WTC11 (cell line): Measurements from ENCODE around the gene SLC12A6. TPM values are rescaled to one million over a fixed set of nuclear protein-coding genes. Genes with fewer than 3 reads are reported as not detected.

Experiments used
- ATAC-seq: fragments of 200-7000 bp; cut with Tn5 transposase; 2 replicates; pipeline ENCODE4 v1.10.0; 2021; ENCODE audit warnings: mild to moderate bottlenecking, moderate library complexity
- CTCF ChIA-PET: fragments of 300-600 bp; sonication (Branson Sonifier 250); formaldehyde crosslinking; loops from one replicate; lab custom pipeline; 2021; ENCODE audit warnings: antibody characterized with exemption; lab: Charles Lee
- POLR2A ChIA-PET: fragments of 350-600 bp; sonication (Branson Sonifier 250); formaldehyde crosslinking; loops from one replicate; lab custom pipeline; 2021; ENCODE audit warnings: antibody characterized with exemption; lab: Charles Lee
- DNase-seq: peaks from one replicate; pipeline ENCODE4 v3.0.0; 2021; ENCODE audit warnings: low spot score
- H3K27ac Mint-ChIP-seq: 2 replicates; pipeline ENCODE4 v1.8.0; 2021; ENCODE audit warnings: mixed read lengths
- H3K27me3 Mint-ChIP-seq: 2 replicates; pipeline ENCODE4 v1.8.0; 2021; ENCODE audit warnings: low read depth, mild to moderate bottlenecking, moderate library complexity, mixed read lengths
- H3K36me3 Mint-ChIP-seq: 2 replicates; pipeline ENCODE4 v1.8.0; 2021; ENCODE audit warnings: mixed read lengths
- H3K4me1 Mint-ChIP-seq: 2 replicates; pipeline ENCODE4 v1.8.0; 2022; ENCODE audit warnings: mixed read lengths
- H3K4me3 Mint-ChIP-seq: 2 replicates; pipeline ENCODE4 v1.8.0; 2021; ENCODE audit warnings: mild to moderate bottlenecking, moderate library complexity, mixed read lengths
- H3K9me3 Mint-ChIP-seq: 2 replicates; pipeline ENCODE4 v1.8.0; 2021; ENCODE audit warnings: mixed read lengths
- AFF4 ChIP-seq: sonication (generic); formaldehyde crosslinking; IDR thresholded peaks from 2 replicates; pipeline ENCODE4 v1.8.1; 2023; ENCODE audit warnings: mild to moderate bottlenecking, missing genetic modification reagents, borderline replicate concordance
- ATF3 ChIP-seq: sonication (generic); formaldehyde crosslinking; conservative IDR thresholded peaks from 2 replicates; pipeline ENCODE4 v1.8.1; 2022; ENCODE audit warnings: mild to moderate bottlenecking, missing genetic modification reagents
- ATF6 ChIP-seq: sonication (generic); formaldehyde crosslinking; IDR thresholded peaks from 2 replicates; pipeline ENCODE4 v1.8.1; 2023; ENCODE audit warnings: mild to moderate bottlenecking, missing genetic modification reagents
- CDX4 ChIP-seq: fragments of 250-450 bp; sonication (Bioruptor Pico); IDR thresholded peaks from 2 replicates; pipeline ENCODE4 v1.9.0; 2021; ENCODE audit warnings: moderate library complexity, mild to moderate bottlenecking, inconsistent platforms, borderline replicate concordance
- E2F4 ChIP-seq: sonication (generic); formaldehyde crosslinking; IDR thresholded peaks from 2 replicates; pipeline ENCODE4 v1.8.1; 2022; ENCODE audit warnings: low read depth, mild to moderate bottlenecking, moderate library complexity, missing genetic modification reagents, borderline replicate concordance
- ESRRA ChIP-seq: sonication (generic); formaldehyde crosslinking; IDR thresholded peaks from 2 replicates; pipeline ENCODE4 v1.8.1; 2022; ENCODE audit warnings: mild to moderate bottlenecking, missing genetic modification reagents, borderline replicate concordance
- MLX ChIP-seq: sonication (generic); formaldehyde crosslinking; IDR thresholded peaks from 2 replicates; pipeline ENCODE4 v1.8.1; 2023; ENCODE audit warnings: mild to moderate bottlenecking, missing genetic modification reagents, moderate library complexity
- MXD4 ChIP-seq: fragments of 250-450 bp; sonication (Bioruptor Pico); IDR thresholded peaks from 2 replicates; pipeline ENCODE4 v1.8.0; 2021; ENCODE audit warnings: mild to moderate bottlenecking, moderate library complexity, borderline replicate concordance
- NFYB ChIP-seq: sonication (generic); formaldehyde crosslinking; conservative IDR thresholded peaks from 2 replicates; pipeline ENCODE4 v1.8.0; 2022; ENCODE audit warnings: low read depth, missing genetic modification reagents
- NR1H2 ChIP-seq: sonication (generic); formaldehyde crosslinking; IDR thresholded peaks from 2 replicates; pipeline ENCODE4 v1.9.0; 2021; ENCODE audit warnings: mild to moderate bottlenecking, moderate library complexity, missing genetic modification reagents
- SMAD3 ChIP-seq: sonication (generic); formaldehyde crosslinking; IDR thresholded peaks from 2 replicates; pipeline ENCODE4 v1.8.0; 2022; ENCODE audit warnings: missing genetic modification reagents, mild to moderate bottlenecking, borderline replicate concordance
- SMAD4 ChIP-seq: sonication (generic); formaldehyde crosslinking; IDR thresholded peaks from 2 replicates; pipeline ENCODE4 v1.8.0; 2022; ENCODE audit warnings: mild to moderate bottlenecking, missing genetic modification reagents
- ZBTB21 ChIP-seq: sonication (generic); formaldehyde crosslinking; IDR thresholded peaks from 2 replicates; pipeline ENCODE4 v1.8.1; 2023; ENCODE audit warnings: mild to moderate bottlenecking, missing genetic modification reagents, borderline replicate concordance
- ZBTB43 ChIP-seq: sonication (generic); formaldehyde crosslinking; IDR thresholded peaks from 2 replicates; pipeline ENCODE4 v1.8.1; 2023; ENCODE audit warnings: mild to moderate bottlenecking, missing genetic modification reagents
- ZMAT4 ChIP-seq: fragments of 250-450 bp; sonication (Bioruptor Pico); IDR thresholded peaks from 2 replicates; pipeline ENCODE4 v1.9.0; 2021; ENCODE audit warnings: mild to moderate bottlenecking
- ZNF232 ChIP-seq: sonication (generic); formaldehyde crosslinking; IDR thresholded peaks from 2 replicates; pipeline ENCODE4 v1.8.0; 2022; ENCODE audit warnings: mild to moderate bottlenecking, missing genetic modification reagents
- ZNF416 ChIP-seq: fragments of 250-450 bp; sonication (Bioruptor Pico); IDR thresholded peaks from 2 replicates; pipeline ENCODE4 v1.9.0; 2021; ENCODE audit warnings: mild to moderate bottlenecking, inconsistent platforms
- ZNF512 ChIP-seq: sonication (generic); formaldehyde crosslinking; IDR thresholded peaks from 2 replicates; pipeline ENCODE4 v1.8.1; 2022; ENCODE audit warnings: missing genetic modification reagents, borderline replicate concordance
- total RNA-seq: library from RNA; stranded (reverse); gene quantifications from 3 replicates; pipeline ENCODE4 v1.2.3, GENCODE V29; 2021

The SLC12A6 gene
- total RNA-seq, 1 experiment from 2014 or later, result 16.2 TPM

GRCh38 chr15:34258151-34258550 is 79.4 kb downstream of the SLC12A6 start:
- no peak overlapping the region for H3K27ac Mint-ChIP-seq
- TF ChIP-seq CDX4 (CRISPR knock-in tag) (no peak), AFF4 (CRISPR knock-in tag) (no peak), SMAD3 (no peak), ZMAT4 (CRISPR knock-in tag) (no peak), SMAD4 (CRISPR knock-in tag) (no peak), ZNF512 (no peak)
- ATAC-seq (no peak), DNase-seq (no peak)
- H3K9me3 Mint-ChIP-seq, result no peaks in the 10 kb centered on the region
- POLR2A ChIA-PET, result no interaction called here
- H3K4me1 Mint-ChIP-seq, result no peaks in the 10 kb centered on the region
- CTCF ChIA-PET, result no interaction called here
- H3K36me3 Mint-ChIP-seq, result no peaks in the 10 kb centered on the region; the same call in 1 of the 2 replicates
- no peak overlapping the region for H3K4me3 Mint-ChIP-seq
- H3K27me3 Mint-ChIP-seq, result no peaks in the 10 kb centered on the region

- DNase-seq, result no peak
- no peaks in the 10 kb centered on the region for H3K4me1 Mint-ChIP-seq
- H3K36me3 Mint-ChIP-seq, result peaks cover 3% of the 10 kb centered on the region; the same call in 1 of the 2 replicates
- ChIA-PET CTCF (interaction anchor here (1.6 kb wide), 1 partner anchor 12 kb away, joined by 4 read pairs; no protein-coding TSS in a partner anchor), POLR2A (no interaction called here)
- H3K9me3 Mint-ChIP-seq, result no peaks in the 10 kb centered on the region
- no peaks in the 10 kb centered on the region for H3K27me3 Mint-ChIP-seq
- H3K27ac Mint-ChIP-seq, result no peak overlapping the region
- no peak overlapping the region for H3K4me3 Mint-ChIP-seq
- ATAC-seq, result no peak
- no peak for TF ChIP-seq NFYB (CRISPR knock-in tag)
- TF ChIP-seq ESRRA, result no peak
- no peak for TF ChIP-seq MXD4
- TF ChIP-seq ATF3, result no peak
- TF ChIP-seq ZBTB43 (CRISPR knock-in tag), result no peak
- TF ChIP-seq ZNF416 (CRISPR knock-in tag), result no peak
- TF ChIP-seq MLX (CRISPR knock-in tag), result no peak
- no peak for TF ChIP-seq ZBTB21 (CRISPR knock-in tag)
- no peak for TF ChIP-seq NR1H2 (CRISPR knock-in tag)
- no peak for TF ChIP-seq ATF6 (CRISPR knock-in tag)
- TF ChIP-seq ZMAT4 (CRISPR knock-in tag), result no peak
- no peak for TF ChIP-seq ZNF232 (CRISPR knock-in tag)
- no peak for TF ChIP-seq E2F4
Observed at GRCh38 chr15:34252545-34252944, 85.0 kb downstream of the SLC12A6 start.
